AG09319 (cell line): ENCODE measurements around the gene ZIK1.

Source experiments
- DNase-seq: peaks from one replicate; pipeline ENCODE4 v3.0.0-alpha.2; 2010; ENCODE audit warnings: low read depth; ENCODE audit errors: extremely low read depth
- TF ChIP-seq, protein P1 (sequence below): IDR thresholded peaks from 2 replicates; pipeline ENCODE4 v1.5.1; 2011; ENCODE audit warnings: low read depth, mild to moderate bottlenecking, inconsistent platforms, low read length, moderate library complexity

The ZIK1 gene

DNA sequence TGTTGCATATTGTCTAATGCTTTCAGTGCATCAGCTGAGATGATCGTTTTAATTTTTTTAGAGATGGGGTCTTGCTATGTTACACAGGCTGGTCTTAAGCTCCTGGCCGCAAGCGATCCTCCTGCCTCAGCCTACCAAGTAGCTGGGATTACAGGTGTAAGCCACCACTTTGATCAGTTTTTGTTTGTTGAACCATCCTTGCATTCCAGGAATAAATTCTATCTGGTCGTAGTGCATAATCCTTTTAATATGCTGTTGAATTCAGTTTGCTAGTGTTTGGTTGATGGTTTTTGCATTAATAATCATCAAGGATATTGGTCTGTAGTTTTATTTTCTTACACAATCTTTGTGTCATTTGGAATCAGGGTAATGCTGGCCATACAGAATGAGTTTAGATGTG, 53.4 kb downstream of the ZIK1 start:
- TF ChIP-seq, protein P1, sequence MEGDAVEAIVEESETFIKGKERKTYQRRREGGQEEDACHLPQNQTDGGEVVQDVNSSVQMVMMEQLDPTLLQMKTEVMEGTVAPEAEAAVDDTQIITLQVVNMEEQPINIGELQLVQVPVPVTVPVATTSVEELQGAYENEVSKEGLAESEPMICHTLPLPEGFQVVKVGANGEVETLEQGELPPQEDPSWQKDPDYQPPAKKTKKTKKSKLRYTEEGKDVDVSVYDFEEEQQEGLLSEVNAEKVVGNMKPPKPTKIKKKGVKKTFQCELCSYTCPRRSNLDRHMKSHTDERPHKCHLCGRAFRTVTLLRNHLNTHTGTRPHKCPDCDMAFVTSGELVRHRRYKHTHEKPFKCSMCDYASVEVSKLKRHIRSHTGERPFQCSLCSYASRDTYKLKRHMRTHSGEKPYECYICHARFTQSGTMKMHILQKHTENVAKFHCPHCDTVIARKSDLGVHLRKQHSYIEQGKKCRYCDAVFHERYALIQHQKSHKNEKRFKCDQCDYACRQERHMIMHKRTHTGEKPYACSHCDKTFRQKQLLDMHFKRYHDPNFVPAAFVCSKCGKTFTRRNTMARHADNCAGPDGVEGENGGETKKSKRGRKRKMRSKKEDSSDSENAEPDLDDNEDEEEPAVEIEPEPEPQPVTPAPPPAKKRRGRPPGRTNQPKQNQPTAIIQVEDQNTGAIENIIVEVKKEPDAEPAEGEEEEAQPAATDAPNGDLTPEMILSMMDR, result no peak
- DNase-seq, result no peak

DNA sequence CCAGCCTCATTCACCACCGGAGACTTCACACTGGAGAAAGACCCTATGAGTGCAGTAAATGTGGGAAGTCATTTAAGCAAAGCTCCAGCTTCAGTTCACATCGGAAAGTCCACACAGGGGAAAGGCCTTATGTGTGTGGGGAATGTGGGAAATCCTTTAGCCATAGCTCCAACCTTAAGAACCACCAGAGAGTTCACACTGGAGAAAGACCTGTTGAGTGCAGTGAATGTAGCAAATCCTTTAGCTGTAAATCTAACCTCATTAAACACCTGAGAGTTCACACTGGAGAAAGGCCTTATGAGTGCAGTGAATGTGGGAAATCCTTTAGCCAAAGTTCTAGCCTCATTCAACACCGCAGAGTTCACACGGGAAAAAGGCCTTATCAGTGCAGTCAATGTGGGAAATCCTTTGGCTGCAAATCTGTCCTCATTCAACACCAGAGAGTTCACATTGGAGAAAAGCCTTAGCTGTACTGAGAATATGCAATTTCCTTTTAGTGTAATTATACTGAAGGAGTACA, 57.8 kb downstream of the ZIK1 start:
- DNase-seq, result no peak
- TF ChIP-seq, protein P1, result no peak

DNA sequence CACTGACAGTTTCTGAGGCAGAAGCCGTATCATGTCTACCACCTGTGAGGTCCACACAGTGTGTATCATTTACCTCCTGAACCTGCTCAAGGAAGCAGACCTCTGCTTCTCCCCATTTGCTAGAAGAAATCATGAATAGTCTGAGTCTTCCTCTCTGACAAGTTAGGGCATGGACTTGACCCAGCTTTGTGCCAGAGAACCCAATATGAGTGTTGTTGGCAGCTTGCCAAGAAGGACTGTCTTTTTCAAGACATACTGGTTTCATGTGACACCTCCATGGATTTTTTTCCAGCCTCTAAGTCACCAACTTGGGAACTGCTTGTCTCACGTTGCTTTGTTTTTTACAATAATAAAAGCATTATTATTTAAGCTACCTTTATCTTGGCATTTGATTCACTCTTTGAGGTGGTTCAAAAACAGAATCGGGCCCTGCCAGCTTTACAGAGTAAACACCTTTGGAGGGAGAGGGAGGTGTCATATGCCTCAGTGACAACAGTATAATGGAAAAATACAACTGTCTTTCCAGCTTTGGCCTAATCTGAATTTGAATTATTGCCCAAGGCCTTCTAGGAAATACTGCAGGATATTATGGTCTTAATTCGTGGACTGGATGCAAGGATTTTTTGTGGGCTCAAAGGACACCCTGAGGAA, 58.6 kb downstream of the ZIK1 start:
- TF ChIP-seq, protein P1, result no peak

More for the DNA sequence above, 58.6 kb downstream of the ZIK1 start:
- no peak for DNase-seq
